Uterine smooth muscle cell (primary cell): ENCODE measurements around the gene FAM81A. TPM values are rescaled to one million over a fixed set of nuclear protein-coding genes. Genes with fewer than 3 reads are reported as not detected.

Source experiments
- total RNA-seq: library from RNA; depleted of rRNA; stranded (reverse); fragments of >200 nt; gene quantifications from 2 replicates; pipeline ENCODE4 v1.2.3, GENCODE V29; 2014

The FAM81A gene
- 0.66 and 1.00 TPM in 2 replicates for total RNA-seq

DNA sequence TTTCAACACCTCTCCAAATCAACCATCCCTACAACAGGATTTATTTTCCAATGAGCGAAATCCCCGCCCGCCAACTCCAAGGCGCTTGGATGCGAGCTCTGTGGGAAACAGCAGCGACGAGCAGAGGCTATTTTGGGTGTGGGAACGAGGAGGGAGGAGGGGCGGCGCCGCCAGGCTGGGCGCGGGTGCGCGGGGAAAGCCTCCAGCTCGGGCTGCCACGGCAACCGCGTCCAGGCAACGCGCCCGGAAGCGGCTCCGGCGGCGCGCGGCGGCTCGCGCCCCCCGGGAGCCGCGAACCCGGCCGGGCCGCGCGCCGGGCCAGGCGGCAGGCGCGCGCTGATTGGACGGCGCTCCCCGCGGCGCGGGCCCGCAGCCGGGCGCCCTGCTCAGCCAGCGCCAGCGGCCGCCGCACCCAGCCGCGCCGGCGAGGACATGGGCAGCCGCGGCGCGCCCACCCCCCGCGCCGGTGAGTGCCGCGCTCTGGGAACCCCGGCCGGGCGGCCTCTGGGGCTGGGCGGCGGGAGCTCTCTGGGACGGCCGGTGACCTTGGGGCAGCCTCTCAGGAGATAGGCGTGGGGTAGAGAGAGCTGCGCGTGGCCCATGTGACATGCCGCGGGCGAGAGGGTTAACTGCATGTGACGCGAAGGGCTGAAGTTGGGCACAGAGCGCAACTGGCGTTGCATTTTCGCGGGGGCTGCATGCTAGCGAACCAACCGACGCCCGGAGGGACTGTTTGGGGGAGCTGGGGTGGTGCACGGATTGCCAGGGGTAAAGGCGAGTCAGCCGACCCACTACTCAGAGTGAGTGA lies at the start of gene FAM81A:
FAM81A (plus strand) TSS at position 370 of the 808 bp plus-strand sequence. CDS start 20,441 bp downstream, outside the sequence.

Other genes starting within 250 kb of the FAM81A start
- under 0.01 TPM in 1 of 2 replicates, not detected in the other for gene LDHAL6B, start 231.3 kb upstream of the FAM81A start, total RNA-seq
- 103 and 143 TPM in 2 replicates for gene MYO1E, start 65.3 kb upstream of the FAM81A start, total RNA-seq
- gene GCNT3, start 173.6 kb downstream of the FAM81A start, total RNA-seq: 0.11 and 0.37 TPM in 2 replicates
- 14.7 and 22.4 TPM in 2 replicates for gene GTF2A2, start 219.3 kb downstream of the FAM81A start, total RNA-seq